HepG2 (cell line): ENCODE data around the gene FAM83G. TPM values are rescaled to one million over a fixed set of nuclear protein-coding genes. Genes with fewer than 3 reads are reported as not detected.

Experiments used
- ATAC-seq: fragments of 200-7000 bp; cut with Tn5 transposase; 3 replicates; pipeline ENCODE4 v1.9.1; 2020; ENCODE audit warnings: mild to moderate bottlenecking, moderate library complexity
- BruUV-seq: library from RNA; stranded (reverse); fragments of 400-500 nt; replicated peaks from 2 replicates; lab custom pipeline; 2021; lab: Mats Ljungman, UMichigan
- CTCF ChIA-PET: fragments of 300-600 bp; formaldehyde crosslinking; extraction: SDS; loops from one replicate; lab custom pipeline; 2021; ENCODE audit warnings: low total read pairs, inconsistent platforms, low intra/inter-chr PET ratio; lab: Yijun Ruan, JAX
- POLR2A ChIA-PET: fragments of 350-600 bp; sonication (Branson Sonifier 250); formaldehyde crosslinking; loops from one replicate; lab custom pipeline; 2020; ENCODE audit warnings: antibody characterized with exemption, inconsistent platforms; lab: Yijun Ruan, JAX
- DNase-seq: peaks from one replicate; pipeline ENCODE4 v3.0.0-alpha.2; 2015; ENCODE audit warnings: low spot score
- FAIRE-seq: peaks from 3 replicates; lab custom pipeline; 2011; peaks lifted over from hg19 to GRCh38; lab: Jason Lieb, UNC
- H2AFZ ChIP-seq: one replicate; pipeline ENCODE4 v1.6.1; 2011; ENCODE audit warnings: low read length, inconsistent platforms
- H3K27ac ChIP-seq: fragments of 300-600 bp; 3 replicates; pipeline ENCODE4 v1.8.0; 2011; ENCODE audit warnings: mixed run types, mild to moderate bottlenecking, mixed read lengths, low read length, inconsistent platforms; ENCODE audit not compliant: insufficient read depth; ENCODE audit errors: extremely low read length
- H3K27me3 ChIP-seq, 2 experiments: fragments of 200-600 bp in 1 of 2; 2 replicates in 1 of 2; 3 replicates in 1 of 2; pipeline versions ENCODE4 v1.6.0 to v1.8.0; 2011; ENCODE audit warnings: low read length in 2 of 2, mild to moderate bottlenecking in 2 of 2, moderate library complexity in 2 of 2, inconsistent platforms in 1 of 2; ENCODE audit not compliant: insufficient read depth in 2 of 2, control insufficient read depth in 1 of 2
- H3K36me3 ChIP-seq, 2 experiments: fragments of 200-600 bp in 1 of 2; replicated peaks in 1 of 2; 2 replicates in 1 of 2; 3 replicates in 1 of 2; pipeline versions ENCODE4 v1.5.1 to v1.8.0; 2011; ENCODE audit warnings: low read length in 2 of 2, inconsistent platforms in 1 of 2; ENCODE audit not compliant: insufficient read depth in 2 of 2, control insufficient read depth in 1 of 2
- H3K4me1 ChIP-seq: 2 replicates; pipeline ENCODE4 v1.5.1; 2012; ENCODE audit warnings: low read length, inconsistent platforms; ENCODE audit not compliant: insufficient read depth
- H3K4me2 ChIP-seq: 2 replicates; pipeline ENCODE4 v1.6.0; 2011; ENCODE audit warnings: low read depth, low read length, inconsistent platforms
- H3K4me3 ChIP-seq, 3 experiments: fragments of 200-600 bp in 1 of 3; sonication (generic), shearing (Covaris generic) in 1 of 3; replicated peaks in 1 of 3; 2 replicates each; pipeline ENCODE4 v1.5.1; 2011 to 2016; ENCODE audit warnings: low read length in 3 of 3, inconsistent platforms in 2 of 3, low read depth in 2 of 3, mild to moderate bottlenecking in 2 of 3, control low read depth in 1 of 3, mixed read lengths in 1 of 3; ENCODE audit not compliant: insufficient read depth in 1 of 3
- H3K79me2 ChIP-seq: one replicate; pipeline ENCODE4 v1.6.1; 2011; ENCODE audit warnings: low read length, inconsistent platforms; ENCODE audit not compliant: insufficient read depth
- H3K9ac ChIP-seq: 2 replicates; pipeline ENCODE4 v1.6.0; 2011; ENCODE audit warnings: mild to moderate bottlenecking, low read depth, low read length, inconsistent platforms; ENCODE audit not compliant: insufficient read depth
- H3K9me3 ChIP-seq: 2 replicates; pipeline ENCODE4 v1.5.1; 2012; ENCODE audit warnings: mild to moderate bottlenecking, low read length
- H4K20me1 ChIP-seq: 2 replicates; pipeline ENCODE4 v1.6.0; 2011; ENCODE audit warnings: inconsistent platforms, mild to moderate bottlenecking, low read length, moderate library complexity; ENCODE audit not compliant: insufficient read depth
- CBFB ChIP-seq: sonication (generic); formaldehyde crosslinking; IDR thresholded peaks from 2 replicates; pipeline ENCODE4 v1.4.0; 2020; ENCODE audit warnings: missing genetic modification reagents
- DPF2 ChIP-seq: sonication (generic); formaldehyde crosslinking; IDR thresholded peaks from 2 replicates; pipeline ENCODE4 v1.4.0; 2020; ENCODE audit warnings: mild to moderate bottlenecking, low read depth, missing genetic modification reagents, borderline replicate concordance
- HNRNPLL ChIP-seq: fragments of 200-400 bp; formaldehyde crosslinking; IDR thresholded peaks from 2 replicates; pipeline ENCODE4 v1.6.1; 2017; ENCODE audit warnings: mild to moderate bottlenecking, low read depth, low read length; ENCODE audit not compliant: poor library complexity, severe bottlenecking
- JDP2 ChIP-seq: sonication (generic); formaldehyde crosslinking; IDR thresholded peaks from 2 replicates; pipeline ENCODE4 v1.8.1; 2022; ENCODE audit warnings: missing genetic modification reagents, borderline replicate concordance
- KDM5B ChIP-seq: sonication (generic); formaldehyde crosslinking; IDR thresholded peaks from 2 replicates; pipeline ENCODE4 v1.4.0; 2020; ENCODE audit warnings: missing genetic modification reagents, mild to moderate bottlenecking, borderline replicate concordance
- MYC ChIP-seq: sonication (generic); formaldehyde crosslinking; IDR thresholded peaks from 2 replicates; pipeline ENCODE4 v1.9.0; 2021; ENCODE audit warnings: missing genetic modification reagents, borderline replicate concordance
- PITX1 ChIP-seq: sonication (generic); formaldehyde crosslinking; IDR thresholded peaks from 2 replicates; pipeline ENCODE4 v1.5.1; 2020; ENCODE audit warnings: mild to moderate bottlenecking, missing genetic modification reagents
- TMF1 ChIP-seq: sonication (generic); formaldehyde crosslinking; IDR thresholded peaks from 2 replicates; pipeline ENCODE4 v1.8.1; 2022; ENCODE audit warnings: low read depth, missing genetic modification reagents
- ZBTB38 ChIP-seq: sonication (generic); formaldehyde crosslinking; IDR thresholded peaks from 2 replicates; pipeline ENCODE4 v1.5.1; 2020; ENCODE audit warnings: mild to moderate bottlenecking, missing genetic modification reagents
- ZNF121 ChIP-seq: sonication (generic); formaldehyde crosslinking; IDR thresholded peaks from 2 replicates; pipeline ENCODE4 v1.5.0; 2020; ENCODE audit warnings: mild to moderate bottlenecking, missing genetic modification reagents
- ZNF333 ChIP-seq: sonication (generic); formaldehyde crosslinking; IDR thresholded peaks from 2 replicates; pipeline ENCODE4 v1.4.0; 2020; ENCODE audit warnings: mild to moderate bottlenecking, missing genetic modification reagents, borderline replicate concordance
- ZNF619 ChIP-seq: sonication (generic); formaldehyde crosslinking; IDR thresholded peaks from 2 replicates; pipeline ENCODE4 v1.4.0; 2020; ENCODE audit warnings: mild to moderate bottlenecking, missing genetic modification reagents
- ZNF746 ChIP-seq: sonication (generic); formaldehyde crosslinking; IDR thresholded peaks from 2 replicates; pipeline ENCODE4 v1.8.0; 2022; ENCODE audit warnings: mild to moderate bottlenecking, missing genetic modification reagents
- WGBS: methylation state at CpG from one replicate; pipeline ENCODE4 v1.1.6; 2017; ENCODE audit warnings: low lambda C conversion rate; 5-methylcytosine and 5-hydroxymethylcytosine counted together
- in situ Hi-C: cut with HindIII; loops from 2 replicates; pipeline ENCODE4 v1.10.0; 2017; ENCODE audit warnings: low pct_unique_long_range_greater_than_20kb; ENCODE audit not compliant: extremely low pct_ligation_motif_present
- intact Hi-C: fragments of 100-400 bp; cut with micrococcal nuclease; formaldehyde crosslinking; loops from one replicate; pipeline ENCODE4 v1.10.0; 2022; ENCODE audit not compliant: unreplicated experiment
- polyA plus RNA-seq, 8 experiments: library from polyadenylated mRNA; depleted of rRNA in 3 of 8; stranded (reverse) in 7 of 8; unstranded in 1 of 8; fragments of >200 nt; fragmentation: Illumina TruSeq in 4 of 8; extraction: Trizol in 4 of 8; gene quantifications; 2 replicates each; pipeline versions ENCODE4 v1.2.1 to v1.2.3, GENCODE V29; 2011 to 2016; ENCODE audit warnings: low read depth in 4 of 8, missing spikeins in 1 of 8, mixed read lengths in 1 of 8; ENCODE audit not compliant: insufficient read depth in 1 of 8
- total RNA-seq, 5 experiments: library from RNA; depleted of rRNA; stranded (reverse); fragments of >200 nt; fragmentation: Illumina TruSeq; extraction: Trizol; gene quantifications; 2 replicates each; pipeline ENCODE4 v1.2.3, GENCODE V29; 2016; ENCODE audit warnings: low read depth in 1 of 5
- TF ChIP-seq, protein P1 (sequence below): sonication (generic); formaldehyde crosslinking; IDR thresholded peaks from 2 replicates; pipeline ENCODE4 v1.5.0; 2020; ENCODE audit warnings: mild to moderate bottlenecking, missing genetic modification reagents
- TF ChIP-seq, protein P2 (sequence below): sonication (generic); formaldehyde crosslinking; IDR thresholded peaks from 2 replicates; pipeline ENCODE4 v1.4.0; 2020; ENCODE audit warnings: missing genetic modification reagents
- TF ChIP-seq, protein P3 (sequence below): IDR thresholded peaks from 2 replicates; pipeline ENCODE4 v1.6.1; 2016; ENCODE audit warnings: low read depth, control low read depth
- TF ChIP-seq, protein P4 (sequence below): sonication (generic); formaldehyde crosslinking; conservative IDR thresholded peaks from 2 replicates; pipeline ENCODE4 v1.8.0; 2022; ENCODE audit warnings: missing genetic modification reagents

The FAM83G gene
- total and polyA plus RNA-seq, 2 of the 13 experiments (the other 11 are each of a cell fraction or from before 2014, with no cell fraction given), result 13.7 to 18.6 TPM

DNA sequence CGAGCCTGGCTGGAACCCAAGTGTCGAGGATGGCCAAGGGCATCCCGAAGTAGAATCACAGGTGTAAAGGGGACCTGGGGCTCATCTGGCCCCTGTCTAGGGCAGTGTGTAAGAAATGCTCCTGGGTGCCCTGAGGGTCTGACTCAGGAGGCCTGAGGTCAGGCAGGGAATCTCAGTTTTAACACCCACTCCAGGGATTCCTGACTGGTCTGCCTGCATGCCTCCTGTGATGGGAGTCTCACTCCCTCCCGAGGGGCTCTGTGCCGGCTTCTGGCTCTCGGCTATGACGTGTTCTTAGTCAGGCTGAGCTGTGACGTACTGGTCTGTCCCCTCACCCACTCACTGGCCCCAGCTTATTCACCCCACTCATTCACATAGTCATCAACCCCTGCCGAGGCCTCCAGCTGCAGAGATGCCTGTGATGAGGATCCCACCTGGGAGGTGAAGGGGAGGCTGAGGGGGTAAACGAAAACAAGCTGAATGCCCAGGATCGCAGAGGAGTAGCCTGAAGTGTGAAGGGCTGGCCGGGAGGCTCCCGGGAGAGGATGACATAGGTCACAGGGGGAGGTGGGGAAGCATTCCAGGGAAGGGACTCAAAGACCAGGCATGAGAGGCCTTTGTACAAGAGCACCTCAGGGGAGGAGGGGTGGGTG, 23.8 kb downstream of the FAM83G start (continued):
- TF ChIP-seq, protein P1, sequence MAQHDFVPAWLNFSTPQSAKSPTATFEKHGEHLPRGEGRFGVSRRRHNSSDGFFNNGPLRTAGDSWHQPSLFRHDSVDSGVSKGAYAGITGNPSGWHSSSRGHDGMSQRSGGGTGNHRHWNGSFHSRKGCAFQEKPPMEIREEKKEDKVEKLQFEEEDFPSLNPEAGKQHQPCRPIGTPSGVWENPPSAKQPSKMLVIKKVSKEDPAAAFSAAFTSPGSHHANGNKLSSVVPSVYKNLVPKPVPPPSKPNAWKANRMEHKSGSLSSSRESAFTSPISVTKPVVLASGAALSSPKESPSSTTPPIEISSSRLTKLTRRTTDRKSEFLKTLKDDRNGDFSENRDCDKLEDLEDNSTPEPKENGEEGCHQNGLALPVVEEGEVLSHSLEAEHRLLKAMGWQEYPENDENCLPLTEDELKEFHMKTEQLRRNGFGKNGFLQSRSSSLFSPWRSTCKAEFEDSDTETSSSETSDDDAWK (CRISPR knock-in tag), result no peak
- TF ChIP-seq, all 625 proteins: peak for 14

DNA sequence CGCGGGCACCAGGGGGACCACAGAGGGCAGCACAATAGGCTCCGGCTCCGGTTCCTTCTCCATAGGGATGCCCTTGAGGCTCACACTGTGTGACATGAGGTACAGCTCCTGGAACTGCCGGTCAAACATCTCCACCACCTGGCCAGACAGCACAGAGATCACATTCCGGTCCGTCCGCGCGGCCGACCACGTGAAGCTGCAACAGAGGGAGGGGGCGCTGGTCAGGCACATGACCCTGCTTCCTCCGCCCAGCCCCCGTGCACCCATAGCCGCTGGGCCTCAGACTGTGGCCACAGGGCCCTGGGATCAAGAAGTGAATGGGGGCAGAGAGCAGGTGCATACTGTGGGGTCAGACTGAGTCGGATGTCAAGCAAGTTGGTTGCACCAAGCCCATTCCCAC, 25.9 kb downstream of the FAM83G start:
- BruUV-seq, result no TSS peak
- 75% methylated on average over 9 of the region's 17 CpGs for WGBS
- DNase-seq (no peak), FAIRE-seq (no peak), ATAC-seq (no peak)
- H3K9me3 ChIP-seq, result no peaks in the 10 kb centered on the region
- H3K9ac ChIP-seq, result no peak overlapping the region
- H3K4me1 ChIP-seq, result peaks cover 51% of the 10 kb centered on the region
- ChIA-PET CTCF (no interaction called here), POLR2A (interaction anchor here (1.5 kb wide), 1 partner anchor 11 kb away, joined by 4 read pairs; no protein-coding TSS in a partner anchor)
- no peak overlapping the region for H3K4me2 ChIP-seq
- H3K27me3 ChIP-seq, result no peaks in the 10 kb centered on the region
- intact Hi-C loops, result no loop called here
- H2AFZ ChIP-seq, result no peak overlapping the region
- H3K4me3 ChIP-seq, result no peak overlapping the region
- no peaks in the 10 kb centered on the region for H3K79me2 ChIP-seq
- no peak overlapping the region for H3K27ac ChIP-seq
- no peaks in the 10 kb centered on the region for H4K20me1 ChIP-seq
- in situ Hi-C loops, result no loop called here
- peaks cover 28 to 64% of the 10 kb centered on the region in 2 experiments; a peak in 4 of 5 replicates for H3K36me3 ChIP-seq
- TF ChIP-seq JDP2, result no peak
- TF ChIP-seq, protein P2, sequence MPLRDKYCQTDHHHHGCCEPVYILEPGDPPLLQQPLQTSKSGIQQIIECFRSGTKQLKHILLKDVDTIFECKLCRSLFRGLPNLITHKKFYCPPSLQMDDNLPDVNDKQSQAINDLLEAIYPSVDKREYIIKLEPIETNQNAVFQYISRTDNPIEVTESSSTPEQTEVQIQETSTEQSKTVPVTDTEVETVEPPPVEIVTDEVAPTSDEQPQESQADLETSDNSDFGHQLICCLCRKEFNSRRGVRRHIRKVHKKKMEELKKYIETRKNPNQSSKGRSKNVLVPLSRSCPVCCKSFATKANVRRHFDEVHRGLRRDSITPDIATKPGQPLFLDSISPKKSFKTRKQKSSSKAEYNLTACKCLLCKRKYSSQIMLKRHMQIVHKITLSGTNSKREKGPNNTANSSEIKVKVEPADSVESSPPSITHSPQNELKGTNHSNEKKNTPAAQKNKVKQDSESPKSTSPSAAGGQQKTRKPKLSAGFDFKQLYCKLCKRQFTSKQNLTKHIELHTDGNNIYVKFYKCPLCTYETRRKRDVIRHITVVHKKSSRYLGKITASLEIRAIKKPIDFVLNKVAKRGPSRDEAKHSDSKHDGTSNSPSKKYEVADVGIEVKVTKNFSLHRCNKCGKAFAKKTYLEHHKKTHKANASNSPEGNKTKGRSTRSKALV (CRISPR knock-in tag), result no peak
- no peak for TF ChIP-seq HNRNPLL
- no peak for TF ChIP-seq DPF2 (CRISPR knock-in tag)
- TF ChIP-seq PITX1 (CRISPR knock-in tag), result no peak
- TF ChIP-seq, protein P3, sequence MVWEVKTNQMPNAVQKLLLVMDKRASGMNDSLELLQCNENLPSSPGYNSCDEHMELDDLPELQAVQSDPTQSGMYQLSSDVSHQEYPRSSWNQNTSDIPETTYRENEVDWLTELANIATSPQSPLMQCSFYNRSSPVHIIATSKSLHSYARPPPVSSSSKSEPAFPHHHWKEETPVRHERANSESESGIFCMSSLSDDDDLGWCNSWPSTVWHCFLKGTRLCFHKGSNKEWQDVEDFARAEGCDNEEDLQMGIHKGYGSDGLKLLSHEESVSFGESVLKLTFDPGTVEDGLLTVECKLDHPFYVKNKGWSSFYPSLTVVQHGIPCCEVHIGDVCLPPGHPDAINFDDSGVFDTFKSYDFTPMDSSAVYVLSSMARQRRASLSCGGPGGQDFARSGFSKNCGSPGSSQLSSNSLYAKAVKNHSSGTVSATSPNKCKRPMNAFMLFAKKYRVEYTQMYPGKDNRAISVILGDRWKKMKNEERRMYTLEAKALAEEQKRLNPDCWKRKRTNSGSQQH (CRISPR knock-in tag), result no peak
- no peak for TF ChIP-seq TMF1 (CRISPR knock-in tag)
- TF ChIP-seq, protein P4, sequence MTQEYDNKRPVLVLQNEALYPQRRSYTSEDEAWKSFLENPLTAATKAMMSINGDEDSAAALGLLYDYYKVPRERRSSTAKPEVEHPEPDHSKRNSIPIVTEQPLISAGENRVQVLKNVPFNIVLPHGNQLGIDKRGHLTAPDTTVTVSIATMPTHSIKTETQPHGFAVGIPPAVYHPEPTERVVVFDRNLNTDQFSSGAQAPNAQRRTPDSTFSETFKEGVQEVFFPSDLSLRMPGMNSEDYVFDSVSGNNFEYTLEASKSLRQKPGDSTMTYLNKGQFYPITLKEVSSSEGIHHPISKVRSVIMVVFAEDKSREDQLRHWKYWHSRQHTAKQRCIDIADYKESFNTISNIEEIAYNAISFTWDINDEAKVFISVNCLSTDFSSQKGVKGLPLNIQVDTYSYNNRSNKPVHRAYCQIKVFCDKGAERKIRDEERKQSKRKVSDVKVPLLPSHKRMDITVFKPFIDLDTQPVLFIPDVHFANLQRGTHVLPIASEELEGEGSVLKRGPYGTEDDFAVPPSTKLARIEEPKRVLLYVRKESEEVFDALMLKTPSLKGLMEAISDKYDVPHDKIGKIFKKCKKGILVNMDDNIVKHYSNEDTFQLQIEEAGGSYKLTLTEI (CRISPR knock-in tag), result no peak
- TF ChIP-seq ZNF619 (CRISPR knock-in tag), result no peak
- no peak for TF ChIP-seq ZNF333 (CRISPR knock-in tag)
- TF ChIP-seq CBFB (CRISPR knock-in tag), result no peak
- peak; percentile 83 for TF ChIP-seq ZBTB38 (CRISPR knock-in tag)
- TF ChIP-seq ZNF121 (CRISPR knock-in tag), result no peak
- peak; percentile 69; the same call in 1 of the 2 replicates for TF ChIP-seq MYC
- TF ChIP-seq ZNF746, result no peak
- no peak for TF ChIP-seq KDM5B
